Inferior parietal cortex (tissue), 1 donor: ENCODE results near the gene YWHAG.
"Not testable (repeated sequence)": the region's sequence is repeated elsewhere in the genome, so short reads cannot be mapped to it uniquely, and the experiment has no call there.

Experiments
- DNase-seq: peaks from one replicate; pipeline ENCODE4 v3.0.0-alpha.2; 2016; ENCODE audit errors: extremely low spot score

The YWHAG gene

DNA sequence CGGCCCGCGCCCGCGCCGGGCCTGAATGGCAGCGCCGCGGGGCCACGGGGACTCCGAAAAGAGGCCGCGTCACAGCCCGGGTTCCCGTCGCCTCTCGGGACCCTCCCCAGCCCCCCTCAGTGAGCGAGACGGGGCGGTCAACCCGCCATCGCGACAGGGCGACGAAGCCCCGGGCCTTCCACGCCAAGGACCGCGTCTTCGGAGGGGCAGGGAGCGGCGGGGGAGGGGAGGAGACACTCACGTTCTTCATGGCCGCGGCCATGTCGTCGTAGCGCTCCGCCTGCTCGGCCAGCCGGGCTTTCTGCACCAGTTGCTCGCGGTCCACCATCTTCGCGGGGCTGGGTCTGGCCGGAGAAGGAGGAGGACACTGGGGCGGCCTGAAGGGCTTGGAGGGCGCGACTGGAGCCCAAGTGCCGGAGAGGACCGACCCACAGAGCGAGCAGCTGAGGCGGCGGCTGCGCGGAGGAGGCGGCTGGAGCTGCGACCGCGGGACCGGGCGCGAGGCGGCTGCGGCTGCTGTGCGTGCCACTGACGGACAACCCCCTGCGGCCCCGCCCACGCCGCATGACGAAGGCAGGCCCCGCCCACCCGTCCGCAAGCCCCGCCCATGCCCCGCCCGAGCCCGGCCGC lies at the start of gene YWHAG:
TSS of gene YWHAG (minus strand) at position 511 of the 630 bp plus-strand sequence. CDS start at position 328, 183 bp downstream.
- peak; percentile 83 for DNase-seq

DNA sequence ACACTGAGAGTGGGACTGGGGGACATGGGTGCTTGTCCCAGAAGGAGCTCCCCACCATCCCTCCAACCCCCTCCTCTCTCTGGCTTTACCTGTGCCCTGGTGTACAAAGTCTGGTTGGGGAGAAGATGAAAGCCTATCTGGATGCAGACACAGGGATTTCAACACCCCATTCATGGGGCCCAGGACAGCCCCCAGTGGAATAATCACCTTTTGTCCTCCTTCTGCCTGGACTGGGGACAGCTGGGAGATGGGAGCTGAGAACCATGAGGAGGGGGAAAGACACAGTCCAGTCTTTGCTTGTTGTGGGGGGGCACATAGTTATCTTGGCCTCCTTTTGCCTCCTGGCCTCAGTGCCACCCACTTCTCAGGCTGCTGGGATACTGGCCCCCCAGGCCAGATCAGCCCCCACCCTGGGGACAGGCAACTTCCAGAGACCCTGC lies 49.4 kb upstream of the YWHAG start:
- DNase-seq, result no peak

DNA sequence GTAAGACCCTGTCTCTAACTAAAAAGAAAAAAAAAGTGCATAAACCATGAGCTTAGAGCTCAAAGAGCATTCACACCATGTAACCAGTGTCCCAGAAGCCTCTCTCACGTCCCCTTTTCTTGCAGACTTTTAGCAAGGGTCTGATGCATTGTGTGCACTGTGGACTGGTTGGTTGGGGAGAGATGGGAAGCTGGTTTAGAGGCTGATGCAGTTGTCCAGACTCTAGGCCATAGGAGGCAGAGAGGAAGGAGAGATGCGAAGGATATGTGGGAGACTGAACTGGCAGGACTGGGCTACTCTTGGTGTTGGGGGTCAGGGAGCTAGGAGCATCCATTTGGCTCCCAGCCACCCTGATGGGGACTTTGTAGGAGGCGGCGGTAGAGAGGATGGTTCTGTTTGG lies 48.9 kb upstream of the YWHAG start:
- DNase-seq, result no peak

DNA sequence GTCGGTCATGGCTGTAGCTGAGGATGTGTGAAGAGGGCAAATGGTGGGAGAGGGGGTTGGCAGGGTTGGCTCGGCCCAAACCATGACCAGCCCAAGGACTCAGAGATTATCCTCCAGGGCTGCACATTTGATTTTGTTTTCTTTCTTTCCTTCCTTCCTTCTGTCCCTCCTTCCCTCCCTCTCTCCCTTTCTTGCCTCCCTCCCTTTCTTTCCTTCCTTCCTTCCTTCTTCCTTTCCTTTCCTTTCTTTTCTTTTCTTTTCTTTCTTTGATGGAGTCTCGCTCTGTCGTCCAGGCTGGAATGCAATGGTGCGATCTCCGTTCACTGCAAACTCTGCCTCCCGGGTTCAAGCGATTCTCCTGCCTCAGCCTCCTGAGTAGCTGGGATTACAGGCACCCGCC lies 46.9 kb upstream of the YWHAG start:
- no peak for DNase-seq

DNA sequence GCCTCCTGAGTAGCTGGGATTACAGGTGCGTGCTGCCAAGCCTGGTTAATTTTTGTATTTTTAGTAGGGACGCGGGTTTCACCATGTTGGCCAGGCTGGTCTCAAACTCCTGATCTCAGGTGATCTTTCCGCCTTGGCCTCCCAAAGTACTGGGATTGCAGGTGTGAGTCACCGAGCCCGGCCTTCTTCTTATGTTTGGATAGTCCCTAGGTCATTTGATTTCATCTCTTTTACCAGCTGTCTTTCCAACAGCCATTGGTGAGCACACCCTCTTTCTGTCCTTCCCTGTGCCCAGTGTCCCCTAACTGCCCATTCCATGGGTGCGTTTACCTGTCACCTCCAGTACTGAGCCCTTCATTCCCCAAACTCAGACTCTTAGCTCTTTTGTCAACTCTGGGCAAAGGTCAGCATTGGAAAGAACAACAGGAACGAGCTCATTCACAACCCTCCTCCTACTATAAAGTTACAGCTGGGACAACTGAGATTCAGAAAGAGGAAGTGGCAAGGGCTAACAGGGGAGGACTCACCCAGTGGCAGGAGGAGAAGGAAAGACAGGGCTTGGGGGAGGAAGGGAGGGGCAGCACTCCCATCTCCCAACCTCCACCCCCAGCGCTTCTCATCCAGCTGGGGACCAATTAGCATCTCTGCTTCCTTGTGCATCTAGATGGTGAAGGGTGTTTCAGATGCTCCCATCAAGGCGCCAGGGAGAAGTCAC lies 45.1 kb upstream of the YWHAG start:
- DNase-seq, result no peak

DNA sequence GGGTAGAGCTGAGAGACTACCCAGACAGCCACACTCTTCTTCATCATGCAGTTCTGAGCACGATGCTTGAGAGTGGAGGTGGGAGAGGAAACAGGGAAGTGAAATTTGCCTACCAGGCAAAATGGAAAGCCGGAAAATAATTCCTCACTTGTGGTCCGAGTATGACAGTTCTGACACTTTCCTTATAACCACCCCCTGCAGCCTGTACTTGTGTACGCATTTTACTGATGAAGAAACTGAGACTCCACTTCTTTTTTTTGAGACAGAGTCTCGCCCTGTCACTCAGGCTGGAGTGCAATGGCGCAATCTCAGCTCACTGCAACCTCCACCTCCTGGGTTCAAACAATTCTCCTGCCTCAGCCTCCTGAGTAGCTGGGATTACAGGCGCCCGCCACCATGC lies 44.3 kb upstream of the YWHAG start:
- not testable (repeated sequence) for DNase-seq

DNA sequence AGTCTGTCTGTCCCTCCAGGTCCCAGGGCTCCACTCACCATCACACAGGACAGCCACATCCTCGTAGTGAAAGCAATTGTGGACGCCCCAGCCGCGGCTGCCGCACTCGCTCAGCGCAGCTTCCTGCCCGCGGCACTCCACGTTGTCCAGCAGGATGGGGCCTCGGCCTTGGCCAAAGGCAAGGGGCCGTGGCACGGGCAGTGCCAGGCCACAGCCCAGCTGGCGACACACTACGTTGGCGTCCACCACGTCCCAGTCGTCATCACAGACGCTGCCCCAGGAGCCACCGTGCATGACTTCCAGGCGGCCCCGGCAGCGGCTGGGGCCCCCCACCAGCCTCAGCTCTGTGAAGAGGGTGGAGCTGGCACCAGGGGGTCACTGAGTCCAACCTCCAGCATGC lies 41.5 kb upstream of the YWHAG start:
- DNase-seq, result no peak

DNA sequence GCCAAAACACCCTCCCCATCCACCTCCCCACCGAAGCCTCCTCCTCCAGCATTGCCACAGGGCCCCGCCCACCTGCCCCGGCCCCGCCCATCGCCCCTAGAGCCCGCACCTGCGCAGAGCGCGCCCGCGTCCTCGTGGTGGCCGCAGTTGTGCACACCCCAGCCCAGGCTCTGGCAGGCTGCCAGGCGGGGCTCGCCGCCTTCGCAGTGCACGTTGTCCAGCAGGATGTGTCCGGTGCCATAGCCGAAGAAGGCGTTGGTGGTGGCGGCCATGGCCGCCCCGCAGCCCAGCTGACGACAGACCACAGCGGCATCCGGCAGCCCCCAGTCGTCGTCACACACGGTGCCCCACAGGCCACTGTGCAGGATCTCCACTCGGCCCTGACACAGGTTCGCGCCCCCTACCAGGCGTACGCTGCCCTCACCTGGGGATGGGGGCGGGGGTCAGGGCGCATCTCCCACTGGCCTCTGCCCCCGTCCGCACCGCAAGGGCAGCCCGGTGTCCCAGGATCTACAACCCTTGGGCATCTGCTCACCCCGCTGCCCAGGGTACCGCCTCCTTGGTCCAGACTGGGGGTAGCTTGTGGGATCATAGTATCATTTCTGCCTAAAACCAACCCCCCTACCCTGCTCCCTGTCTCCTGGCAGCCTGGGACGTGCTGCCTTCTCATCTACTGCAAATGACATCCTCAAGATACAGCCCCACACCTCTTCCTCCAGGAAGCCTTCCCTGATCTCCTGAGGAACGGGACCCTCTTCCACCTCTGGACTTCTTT lies 38.8 kb upstream of the YWHAG start:
- DNase-seq, result peak; percentile 48

DNA sequence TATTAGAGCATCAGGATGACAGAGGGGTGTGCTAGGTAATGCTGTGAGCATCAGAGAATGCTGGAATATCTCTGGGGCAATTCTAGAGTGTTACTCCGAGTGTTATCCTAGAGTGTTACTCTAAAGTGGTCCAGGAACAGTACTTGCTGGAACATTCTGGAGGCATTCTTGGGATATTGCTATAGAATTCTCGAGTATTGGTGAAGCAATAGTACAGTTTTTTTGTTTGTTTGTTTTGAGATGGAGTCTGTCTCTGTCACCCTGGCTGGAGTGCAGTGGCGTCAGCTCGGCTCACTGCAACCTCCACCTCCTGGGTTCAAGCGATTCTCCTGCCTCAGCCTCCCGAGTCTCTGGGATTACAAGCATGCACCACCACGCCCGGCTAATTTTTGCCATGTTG lies 38.1 kb upstream of the YWHAG start:
- DNase-seq, result no peak

DNA sequence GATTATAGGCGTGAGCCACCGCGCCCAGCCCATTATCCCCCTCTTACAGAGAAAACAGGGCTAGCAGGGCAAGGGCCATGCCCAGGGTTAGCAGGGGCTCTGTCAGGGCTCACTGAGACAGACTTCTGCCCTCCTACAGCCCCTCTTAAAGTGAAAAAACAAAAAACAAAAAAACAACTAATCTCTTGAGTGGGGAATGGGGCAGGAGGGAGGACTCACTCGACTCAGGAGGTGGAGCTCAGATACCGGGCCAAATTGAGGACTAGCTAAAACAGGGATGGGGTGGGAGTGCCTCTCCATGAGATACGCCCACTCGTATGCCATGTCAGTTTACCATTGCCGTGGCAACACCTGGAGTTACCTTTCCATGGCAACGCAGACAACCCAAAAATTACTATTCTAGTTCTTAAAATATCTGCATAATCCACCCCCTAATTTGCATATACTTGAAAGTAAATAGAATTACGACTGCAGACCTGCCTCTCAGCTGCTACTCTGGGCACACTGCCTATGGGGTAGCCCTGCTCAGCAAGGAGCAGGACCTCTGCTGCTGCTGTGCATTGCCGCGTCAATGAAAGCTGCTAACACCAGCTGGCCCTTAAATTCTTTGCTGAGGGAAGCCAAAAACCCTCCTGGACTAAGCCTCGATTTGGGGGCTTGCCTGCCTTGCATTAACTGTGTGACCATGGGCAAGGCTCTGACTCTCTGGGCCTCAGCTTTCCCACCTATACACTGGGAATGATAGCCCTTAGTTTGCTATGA lies 37.4 kb upstream of the YWHAG start:
- DNase-seq, result no peak

DNA sequence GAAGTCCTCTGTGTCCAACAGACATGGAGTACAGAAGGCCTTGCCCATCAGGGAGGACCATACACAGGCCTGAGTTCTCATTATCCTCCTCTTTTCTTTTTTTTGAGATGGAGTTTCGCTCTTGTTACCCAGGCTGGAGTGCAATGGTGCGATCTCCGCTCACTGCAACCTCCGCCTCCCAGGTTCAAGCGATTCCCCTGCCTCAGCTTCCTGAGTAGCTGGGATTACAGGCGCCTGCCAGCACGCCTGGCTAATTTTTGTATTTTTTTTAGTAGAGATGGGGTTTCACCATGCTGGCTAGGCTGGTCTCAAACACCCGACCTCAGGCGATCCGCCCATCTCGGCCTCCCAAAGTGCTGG lies 36.8 kb upstream of the YWHAG start:
- not testable (repeated sequence) for DNase-seq

DNA sequence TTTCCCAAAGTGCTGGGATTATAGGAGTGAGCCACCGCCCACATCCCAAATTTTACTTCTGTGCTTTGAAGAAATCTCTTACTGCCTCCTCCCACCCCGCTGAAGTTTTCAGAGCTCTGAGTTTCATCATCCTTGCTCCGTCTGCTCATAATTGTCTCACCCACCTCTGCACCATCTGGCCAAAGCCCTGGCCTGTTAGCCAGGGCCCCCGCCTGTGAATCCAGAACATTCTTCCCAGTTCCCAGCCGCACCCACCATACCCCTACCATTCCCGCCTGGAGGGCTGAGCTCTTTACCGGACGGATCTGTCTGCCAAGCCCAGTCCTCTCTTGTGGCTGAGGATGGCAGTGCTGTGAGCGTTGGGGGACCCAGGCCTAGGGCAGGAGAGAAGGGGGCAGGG lies 36.2 kb upstream of the YWHAG start:
- DNase-seq, result no peak

DNA sequence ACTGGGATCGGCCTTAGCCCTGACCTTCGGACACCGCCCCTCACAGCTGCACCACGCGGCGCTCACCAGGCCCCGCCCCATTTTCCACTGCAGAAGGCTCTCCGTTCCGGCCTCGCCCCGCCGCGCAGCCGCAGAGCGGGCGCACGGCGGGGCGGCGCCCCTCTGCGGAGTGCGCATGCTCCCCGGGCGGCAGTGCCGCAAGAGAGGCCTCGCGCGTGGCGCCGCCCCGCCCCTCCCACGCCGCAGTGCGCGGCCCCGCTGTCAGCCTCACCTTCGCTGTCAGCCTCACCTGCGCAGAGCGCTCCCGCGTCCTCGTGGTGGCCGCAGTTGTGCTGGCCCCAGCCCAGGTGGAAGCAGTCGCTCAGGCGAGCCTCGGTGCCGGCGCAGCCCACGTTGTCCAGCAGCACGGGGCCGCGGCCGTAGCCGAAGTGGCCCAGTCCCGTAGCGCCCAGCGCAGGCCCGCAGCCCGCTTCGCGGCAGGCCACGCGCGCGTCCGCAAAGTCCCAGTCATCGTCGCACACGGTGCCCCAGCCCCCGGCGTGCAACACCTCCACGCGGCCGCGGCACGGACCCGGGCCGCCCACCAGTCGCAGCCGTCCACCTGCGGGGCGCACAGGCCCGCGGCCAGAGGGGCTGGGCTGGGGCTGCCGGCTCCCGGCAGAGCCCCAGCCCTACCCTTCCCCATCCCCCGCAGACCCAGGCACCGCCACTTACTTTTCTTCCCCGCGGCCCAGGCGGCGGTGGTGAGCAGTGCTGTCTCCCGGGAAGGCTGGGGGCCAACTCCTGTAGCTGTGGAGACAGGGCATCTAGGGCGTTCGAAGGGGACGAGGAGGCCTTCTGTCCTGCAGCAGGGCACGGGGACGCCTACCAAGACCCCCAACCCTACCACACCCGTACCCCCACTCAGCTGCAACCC lies 34.6 kb upstream of the YWHAG start:
- DNase-seq, result peak; percentile 90

DNA sequence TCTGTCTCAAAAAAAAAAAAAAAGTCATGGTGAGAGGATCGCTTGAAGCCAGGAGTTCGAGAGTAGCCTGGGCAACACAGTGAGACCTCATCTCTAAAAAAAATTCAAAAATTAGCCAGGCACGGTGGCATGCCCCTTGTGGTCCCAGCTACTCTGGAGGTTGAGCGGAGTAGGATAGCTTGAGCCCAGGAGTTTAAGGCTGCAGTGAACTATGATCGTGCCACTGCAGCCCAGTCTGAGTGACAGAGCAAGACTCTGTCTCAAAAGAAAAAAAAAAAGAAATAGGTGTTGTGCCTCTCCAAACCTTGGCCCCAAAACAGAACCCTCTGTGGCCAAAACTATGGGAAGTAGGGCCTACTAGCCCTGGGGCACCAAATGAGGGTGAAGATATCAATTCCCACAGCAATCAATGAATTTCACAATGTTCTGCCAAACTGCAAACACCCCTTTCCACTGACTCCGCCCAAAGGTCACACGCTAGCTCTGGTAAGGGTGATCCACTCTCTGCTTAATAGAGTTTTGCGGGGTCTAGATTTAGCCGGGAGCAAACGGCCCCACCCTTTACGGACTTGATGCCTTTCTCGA lies 33.8 kb upstream of the YWHAG start:
- DNase-seq, result no peak

DNA sequence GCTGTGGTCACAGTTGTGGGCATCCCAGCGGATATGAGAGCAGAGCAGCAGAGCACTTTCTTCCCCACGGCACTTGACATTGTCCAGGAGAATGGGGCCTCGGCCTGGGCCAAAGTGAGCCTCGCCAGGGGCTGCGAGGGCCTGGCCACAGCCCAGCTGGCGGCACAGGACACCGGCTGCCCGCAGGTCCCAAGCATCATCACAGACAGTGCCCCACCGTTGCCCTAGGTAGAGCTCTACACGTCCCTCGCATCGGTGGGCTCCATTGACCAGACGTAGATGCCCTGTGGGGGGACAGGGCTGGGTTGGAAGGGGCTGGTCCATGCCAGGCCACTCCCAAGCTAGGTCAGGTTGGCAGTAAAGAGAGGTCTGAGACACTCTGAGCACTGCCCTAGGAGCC lies 31.3 kb upstream of the YWHAG start:
- DNase-seq, result no peak

DNA sequence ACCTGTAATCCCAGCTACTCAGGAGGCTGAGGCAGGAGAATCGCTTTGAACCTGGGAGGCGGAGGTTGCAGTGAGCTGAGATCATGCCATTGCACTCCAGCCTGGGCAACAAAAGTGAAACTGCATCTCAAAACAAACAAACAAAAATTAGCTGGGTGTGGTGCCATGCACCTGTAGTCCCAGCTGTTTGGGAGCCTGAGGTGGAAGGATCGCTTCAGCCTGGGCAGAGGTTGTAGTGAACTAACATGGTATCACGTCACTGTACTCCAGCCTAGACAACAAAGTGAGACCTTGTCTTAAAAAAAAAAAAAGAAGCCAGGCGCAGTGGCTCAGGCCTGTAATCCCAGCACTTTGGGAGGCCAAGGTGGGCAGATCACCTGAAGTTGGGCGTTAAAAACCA lies 29.0 kb upstream of the YWHAG start:
- DNase-seq, result not testable (repeated sequence)

DNA sequence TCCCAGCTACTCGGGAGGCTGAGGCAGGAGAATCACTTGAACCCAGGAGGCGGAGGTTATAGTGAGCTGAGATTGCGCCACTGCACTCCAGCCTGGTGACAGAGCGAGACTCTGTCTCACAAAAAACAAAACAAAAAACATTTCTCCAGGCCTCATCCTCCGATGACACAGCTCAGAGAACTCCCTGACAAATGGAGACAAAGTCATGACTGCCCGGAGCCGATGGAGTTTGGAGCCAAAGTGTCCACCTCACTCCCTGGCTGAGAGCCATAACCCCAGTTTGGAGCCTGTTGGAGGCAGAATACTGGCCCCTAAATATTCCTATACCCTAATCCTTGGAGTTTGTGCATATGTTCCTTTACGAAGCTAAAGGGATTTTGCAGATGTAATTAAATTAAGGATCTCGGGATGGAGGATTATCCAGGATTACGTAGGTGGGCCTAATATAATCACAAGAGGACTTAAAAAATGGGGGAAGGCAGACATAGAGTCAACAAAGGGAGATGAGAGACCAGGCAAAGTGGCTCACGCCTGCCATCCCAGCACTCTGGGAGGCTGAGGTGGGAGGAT lies 28.0 kb upstream of the YWHAG start:
- no peak for DNase-seq

DNA sequence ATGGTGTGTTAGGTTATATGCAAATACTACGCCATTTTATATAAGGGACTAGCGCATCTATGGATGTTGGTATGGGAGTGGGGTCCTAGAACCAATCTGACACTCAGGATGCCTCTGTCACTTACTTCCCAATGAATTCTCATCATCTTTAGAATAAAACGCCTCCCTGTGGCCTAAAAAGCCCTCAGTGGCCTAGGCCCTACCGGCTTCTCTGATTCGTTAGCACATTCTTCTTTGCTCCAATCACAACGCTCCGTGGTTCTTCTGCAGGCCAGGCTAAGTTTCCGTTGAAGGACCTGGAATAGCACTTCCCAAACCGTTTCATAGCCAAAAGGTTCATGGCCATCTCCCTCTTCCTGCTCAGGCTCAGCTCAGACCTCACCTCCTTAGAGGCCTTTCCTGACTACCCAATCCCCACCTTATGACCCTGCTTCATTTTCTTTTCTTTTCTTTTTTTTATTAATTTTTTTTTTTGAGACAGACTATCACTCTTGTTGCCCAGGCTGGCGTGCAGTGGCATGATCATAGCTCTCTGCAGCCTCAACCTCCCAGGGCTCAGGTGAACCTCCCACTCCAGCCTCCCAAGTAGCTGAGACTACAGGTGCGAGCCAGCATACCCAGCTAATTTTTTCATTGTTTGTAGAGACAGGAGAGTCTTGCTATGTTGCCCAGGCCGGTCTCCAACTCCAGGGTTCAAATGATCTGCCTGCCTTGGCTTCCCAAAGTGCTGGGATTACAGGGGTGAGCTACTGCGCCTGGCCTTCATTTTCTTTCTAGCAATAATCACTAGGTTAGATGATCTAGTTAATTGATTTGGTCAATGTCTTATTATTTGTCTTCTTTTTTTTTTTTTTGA lies 24.5 kb upstream of the YWHAG start:
- no peak for DNase-seq

DNA sequence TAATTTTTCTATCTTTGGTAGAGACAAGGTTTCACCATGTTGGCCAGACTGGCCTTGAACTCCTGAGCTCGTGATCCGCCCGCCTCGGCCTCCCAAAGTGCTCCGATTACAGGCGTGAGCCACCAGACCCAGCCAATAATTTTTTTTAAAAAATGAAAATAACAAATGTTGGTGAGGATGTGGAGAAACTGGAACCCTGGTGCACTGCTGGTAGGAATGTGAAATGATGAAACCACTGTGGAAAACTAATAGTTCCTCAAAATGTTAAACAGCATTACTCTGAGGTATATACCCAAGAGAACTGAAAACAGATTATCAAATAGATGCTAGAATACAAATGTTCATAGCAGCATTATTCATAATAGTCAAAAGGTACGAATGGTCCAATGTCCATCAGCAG lies 23.0 kb upstream of the YWHAG start:
- DNase-seq, result no peak

DNA sequence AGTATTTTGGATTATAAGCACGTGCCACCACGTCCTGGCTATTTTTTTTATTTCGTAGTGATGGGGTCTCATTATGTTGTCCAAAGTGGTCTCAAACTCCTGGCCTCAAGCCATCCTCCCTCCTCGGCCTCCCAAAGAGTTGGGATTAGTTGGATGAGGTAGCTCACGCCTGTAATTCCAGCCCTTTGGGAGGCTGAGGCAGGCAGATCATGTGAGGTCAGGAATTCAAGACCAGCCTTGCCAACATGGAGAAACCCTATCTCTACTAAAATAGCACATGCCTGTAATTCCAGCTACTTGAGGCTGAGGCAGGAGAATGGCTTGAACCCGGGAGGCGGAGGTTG lies 21.8 kb upstream of the YWHAG start:
- DNase-seq, result no peak
